Measurements from ENCODE around the gene GAPDH. TPM values are rescaled to one million over a fixed set of nuclear protein-coding genes. Genes with fewer than 3 reads are reported as not detected.
A peak's percentile ranks its signal among the peaks of the same experiment; 100 is the strongest.

GAPDH gene
- total RNA-seq, 1 experiment from 2014 or later: 4,276 TPM

DNA sequence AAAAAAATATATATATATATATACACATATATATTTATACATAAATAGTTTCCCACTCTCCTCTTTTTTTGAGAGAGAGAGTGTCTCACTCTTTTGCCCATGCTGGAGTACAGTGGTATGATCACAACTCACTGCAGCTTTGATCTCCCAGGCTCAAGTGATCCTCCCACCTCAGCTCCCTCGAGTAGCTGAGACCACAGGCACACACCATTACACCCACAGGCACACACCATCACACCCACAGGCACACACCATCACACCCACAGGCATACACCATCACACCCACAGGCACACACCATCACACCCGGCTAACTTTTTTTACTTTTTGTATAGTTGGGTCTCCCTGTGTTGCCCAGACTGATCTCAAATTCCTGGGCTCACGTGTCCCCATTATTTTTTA lies 14.1 kb upstream of the GAPDH start (continued):
- TF ChIP-seq, protein P1, sequence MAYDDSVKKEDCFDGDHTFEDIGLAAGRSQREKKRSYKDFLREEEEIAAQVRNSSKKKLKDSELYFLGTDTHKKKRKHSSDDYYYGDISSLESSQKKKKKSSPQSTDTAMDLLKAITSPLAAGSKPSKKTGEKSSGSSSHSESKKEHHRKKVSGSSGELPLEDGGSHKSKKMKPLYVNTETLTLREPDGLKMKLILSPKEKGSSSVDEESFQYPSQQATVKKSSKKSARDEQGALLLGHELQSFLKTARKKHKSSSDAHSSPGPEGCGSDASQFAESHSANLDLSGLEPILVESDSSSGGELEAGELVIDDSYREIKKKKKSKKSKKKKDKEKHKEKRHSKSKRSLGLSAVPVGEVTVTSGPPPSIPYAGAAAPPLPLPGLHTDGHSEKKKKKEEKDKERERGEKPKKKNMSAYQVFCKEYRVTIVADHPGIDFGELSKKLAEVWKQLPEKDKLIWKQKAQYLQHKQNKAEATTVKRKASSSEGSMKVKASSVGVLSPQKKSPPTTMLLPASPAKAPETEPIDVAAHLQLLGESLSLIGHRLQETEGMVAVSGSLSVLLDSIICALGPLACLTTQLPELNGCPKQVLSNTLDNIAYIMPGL (CRISPR knock-in tag; IDR thresholded peaks at IDR 0.05): no peak

DNA sequence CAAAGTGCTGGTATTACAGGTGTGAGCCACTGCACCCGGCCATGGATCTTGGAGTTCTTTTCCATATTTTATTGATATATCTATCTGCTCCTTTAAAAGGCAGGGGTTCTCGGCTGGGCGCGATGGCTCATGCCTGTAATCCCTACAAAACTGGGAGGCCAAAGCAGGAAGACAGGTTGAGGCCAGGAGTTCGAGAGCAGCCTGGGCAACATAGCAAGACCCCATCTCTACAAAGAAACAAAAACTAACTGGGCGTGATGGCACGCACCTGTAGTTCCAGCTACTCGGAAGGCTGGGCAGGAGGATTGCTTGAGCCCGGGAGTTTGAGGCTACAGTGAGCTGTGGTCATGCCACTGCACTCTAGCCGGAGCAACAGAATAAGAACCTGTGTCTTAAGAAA lies 12.1 kb upstream of the GAPDH start:
- CTCF ChIA-PET: interaction anchor here (1.0 to 1.3 kb wide), 2 partner anchors 15 to 36 kb away, joined by 3 read pairs; no protein-coding TSS in a partner anchor
- Mint-ChIP-seq H3K4me1 (no peaks in the 10 kb centered on the region), H3K36me3 (peaks cover 85% of the 10 kb centered on the region), H3K9me3 (no peaks in the 10 kb centered on the region), H3K4me3 (no peak overlapping the region), H3K27me3 (ENCODE audit: low read depth) (no peaks in the 10 kb centered on the region), H3K27ac (no peak overlapping the region)
- peak; percentile 59; the same call in 1 of the 2 replicates for TF ChIP-seq ZNF121 (CRISPR knock-in tag; IDR thresholded peaks at IDR 0.05)
- TF ChIP-seq, protein P2, sequence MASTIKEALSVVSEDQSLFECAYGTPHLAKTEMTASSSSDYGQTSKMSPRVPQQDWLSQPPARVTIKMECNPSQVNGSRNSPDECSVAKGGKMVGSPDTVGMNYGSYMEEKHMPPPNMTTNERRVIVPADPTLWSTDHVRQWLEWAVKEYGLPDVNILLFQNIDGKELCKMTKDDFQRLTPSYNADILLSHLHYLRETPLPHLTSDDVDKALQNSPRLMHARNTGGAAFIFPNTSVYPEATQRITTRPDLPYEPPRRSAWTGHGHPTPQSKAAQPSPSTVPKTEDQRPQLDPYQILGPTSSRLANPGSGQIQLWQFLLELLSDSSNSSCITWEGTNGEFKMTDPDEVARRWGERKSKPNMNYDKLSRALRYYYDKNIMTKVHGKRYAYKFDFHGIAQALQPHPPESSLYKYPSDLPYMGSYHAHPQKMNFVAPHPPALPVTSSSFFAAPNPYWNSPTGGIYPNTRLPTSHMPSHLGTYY (CRISPR knock-in tag; IDR thresholded peaks at IDR 0.05): no peak
- TF ChIP-seq, protein P3, sequence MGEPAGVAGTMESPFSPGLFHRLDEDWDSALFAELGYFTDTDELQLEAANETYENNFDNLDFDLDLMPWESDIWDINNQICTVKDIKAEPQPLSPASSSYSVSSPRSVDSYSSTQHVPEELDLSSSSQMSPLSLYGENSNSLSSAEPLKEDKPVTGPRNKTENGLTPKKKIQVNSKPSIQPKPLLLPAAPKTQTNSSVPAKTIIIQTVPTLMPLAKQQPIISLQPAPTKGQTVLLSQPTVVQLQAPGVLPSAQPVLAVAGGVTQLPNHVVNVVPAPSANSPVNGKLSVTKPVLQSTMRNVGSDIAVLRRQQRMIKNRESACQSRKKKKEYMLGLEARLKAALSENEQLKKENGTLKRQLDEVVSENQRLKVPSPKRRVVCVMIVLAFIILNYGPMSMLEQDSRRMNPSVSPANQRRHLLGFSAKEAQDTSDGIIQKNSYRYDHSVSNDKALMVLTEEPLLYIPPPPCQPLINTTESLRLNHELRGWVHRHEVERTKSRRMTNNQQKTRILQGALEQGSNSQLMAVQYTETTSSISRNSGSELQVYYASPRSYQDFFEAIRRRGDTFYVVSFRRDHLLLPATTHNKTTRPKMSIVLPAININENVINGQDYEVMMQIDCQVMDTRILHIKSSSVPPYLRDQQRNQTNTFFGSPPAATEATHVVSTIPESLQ (CRISPR knock-in tag; IDR thresholded peaks at IDR 0.05): no peak
- POLR2A ChIA-PET: no interaction called here
- DNase-seq (ENCODE audit: low spot score) (no peak), ATAC-seq (no peak)

DNA sequence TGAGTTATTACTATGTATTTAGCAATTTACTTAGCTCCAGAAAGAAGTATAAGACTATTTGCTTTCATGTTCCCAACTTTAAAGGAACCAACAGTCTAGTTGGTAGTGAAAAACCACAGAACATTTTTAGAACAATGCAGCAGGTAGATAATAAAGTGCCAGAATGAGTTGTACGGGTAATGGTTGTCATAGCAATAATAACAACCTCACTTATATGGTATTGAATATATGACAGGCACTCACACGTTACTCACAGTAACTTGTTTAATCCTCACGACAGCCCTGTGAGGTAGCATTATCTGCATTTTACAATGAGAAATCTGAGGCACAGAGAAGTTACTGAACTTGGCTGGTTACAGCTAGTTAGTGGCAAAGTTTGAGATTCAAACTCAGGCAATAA lies 10.6 kb upstream of the GAPDH start:
- no peaks in the 10 kb centered on the region for H3K4me1 Mint-ChIP-seq
- DNase-seq (ENCODE audit: low spot score): no peak
- H3K4me3 Mint-ChIP-seq: no peak overlapping the region
- TF ChIP-seq, protein P4, sequence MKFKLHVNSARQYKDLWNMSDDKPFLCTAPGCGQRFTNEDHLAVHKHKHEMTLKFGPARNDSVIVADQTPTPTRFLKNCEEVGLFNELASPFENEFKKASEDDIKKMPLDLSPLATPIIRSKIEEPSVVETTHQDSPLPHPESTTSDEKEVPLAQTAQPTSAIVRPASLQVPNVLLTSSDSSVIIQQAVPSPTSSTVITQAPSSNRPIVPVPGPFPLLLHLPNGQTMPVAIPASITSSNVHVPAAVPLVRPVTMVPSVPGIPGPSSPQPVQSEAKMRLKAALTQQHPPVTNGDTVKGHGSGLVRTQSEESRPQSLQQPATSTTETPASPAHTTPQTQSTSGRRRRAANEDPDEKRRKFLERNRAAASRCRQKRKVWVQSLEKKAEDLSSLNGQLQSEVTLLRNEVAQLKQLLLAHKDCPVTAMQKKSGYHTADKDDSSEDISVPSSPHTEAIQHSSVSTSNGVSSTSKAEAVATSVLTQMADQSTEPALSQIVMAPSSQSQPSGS (CRISPR knock-in tag; IDR thresholded peaks at IDR 0.05; ENCODE audit: borderline replicate concordance, low read depth): no peak
- TF ChIP-seq, protein P5, sequence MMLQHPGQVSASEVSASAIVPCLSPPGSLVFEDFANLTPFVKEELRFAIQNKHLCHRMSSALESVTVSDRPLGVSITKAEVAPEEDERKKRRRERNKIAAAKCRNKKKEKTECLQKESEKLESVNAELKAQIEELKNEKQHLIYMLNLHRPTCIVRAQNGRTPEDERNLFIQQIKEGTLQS (CRISPR knock-in tag; conservative IDR thresholded peaks at IDR 0.05): no peak
- TF ChIP-seq TP53 (CRISPR knock-in tag; IDR thresholded peaks at IDR 0.05): no peak
- TF ChIP-seq ATF1 (CRISPR knock-in tag; IDR thresholded peaks at IDR 0.05): no peak
- TF ChIP-seq, protein P6, sequence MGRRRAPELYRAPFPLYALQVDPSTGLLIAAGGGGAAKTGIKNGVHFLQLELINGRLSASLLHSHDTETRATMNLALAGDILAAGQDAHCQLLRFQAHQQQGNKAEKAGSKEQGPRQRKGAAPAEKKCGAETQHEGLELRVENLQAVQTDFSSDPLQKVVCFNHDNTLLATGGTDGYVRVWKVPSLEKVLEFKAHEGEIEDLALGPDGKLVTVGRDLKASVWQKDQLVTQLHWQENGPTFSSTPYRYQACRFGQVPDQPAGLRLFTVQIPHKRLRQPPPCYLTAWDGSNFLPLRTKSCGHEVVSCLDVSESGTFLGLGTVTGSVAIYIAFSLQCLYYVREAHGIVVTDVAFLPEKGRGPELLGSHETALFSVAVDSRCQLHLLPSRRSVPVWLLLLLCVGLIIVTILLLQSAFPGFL (CRISPR knock-in tag; IDR thresholded peaks at IDR 0.05; ENCODE audit: borderline replicate concordance): no peak
- TF ChIP-seq ZNF416 (CRISPR knock-in tag; IDR thresholded peaks at IDR 0.05): no peak
- TF ChIP-seq, protein P2 (CRISPR knock-in tag; IDR thresholded peaks at IDR 0.05): no peak
- no peak for TF ChIP-seq SMAD4 (CRISPR knock-in tag; IDR thresholded peaks at IDR 0.05)
- no peak for TF ChIP-seq ZNF423 (CRISPR knock-in tag; IDR thresholded peaks at IDR 0.05)
- TF ChIP-seq, protein P7, sequence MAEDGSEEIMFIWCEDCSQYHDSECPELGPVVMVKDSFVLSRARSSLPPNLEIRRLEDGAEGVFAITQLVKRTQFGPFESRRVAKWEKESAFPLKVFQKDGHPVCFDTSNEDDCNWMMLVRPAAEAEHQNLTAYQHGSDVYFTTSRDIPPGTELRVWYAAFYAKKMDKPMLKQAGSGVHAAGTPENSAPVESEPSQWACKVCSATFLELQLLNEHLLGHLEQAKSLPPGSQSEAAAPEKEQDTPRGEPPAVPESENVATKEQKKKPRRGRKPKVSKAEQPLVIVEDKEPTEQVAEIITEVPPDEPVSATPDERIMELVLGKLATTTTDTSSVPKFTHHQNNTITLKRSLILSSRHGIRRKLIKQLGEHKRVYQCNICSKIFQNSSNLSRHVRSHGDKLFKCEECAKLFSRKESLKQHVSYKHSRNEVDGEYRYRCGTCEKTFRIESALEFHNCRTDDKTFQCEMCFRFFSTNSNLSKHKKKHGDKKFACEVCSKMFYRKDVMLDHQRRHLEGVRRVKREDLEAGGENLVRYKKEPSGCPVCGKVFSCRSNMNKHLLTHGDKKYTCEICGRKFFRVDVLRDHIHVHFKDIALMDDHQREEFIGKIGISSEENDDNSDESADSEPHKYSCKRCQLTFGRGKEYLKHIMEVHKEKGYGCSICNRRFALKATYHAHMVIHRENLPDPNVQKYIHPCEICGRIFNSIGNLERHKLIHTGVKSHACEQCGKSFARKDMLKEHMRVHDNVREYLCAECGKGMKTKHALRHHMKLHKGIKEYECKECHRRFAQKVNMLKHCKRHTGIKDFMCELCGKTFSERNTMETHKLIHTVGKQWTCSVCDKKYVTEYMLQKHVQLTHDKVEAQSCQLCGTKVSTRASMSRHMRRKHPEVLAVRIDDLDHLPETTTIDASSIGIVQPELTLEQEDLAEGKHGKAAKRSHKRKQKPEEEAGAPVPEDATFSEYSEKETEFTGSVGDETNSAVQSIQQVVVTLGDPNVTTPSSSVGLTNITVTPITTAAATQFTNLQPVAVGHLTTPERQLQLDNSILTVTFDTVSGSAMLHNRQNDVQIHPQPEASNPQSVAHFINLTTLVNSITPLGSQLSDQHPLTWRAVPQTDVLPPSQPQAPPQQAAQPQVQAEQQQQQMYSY (CRISPR knock-in tag; IDR thresholded peaks at IDR 0.05): no peak
- H3K27me3 Mint-ChIP-seq (ENCODE audit: low read depth): no peaks in the 10 kb centered on the region
- ChIA-PET POLR2A (interaction anchor here (0.6 kb wide), 1 partner anchor 140 kb away, joined by 5 read pairs; no protein-coding TSS in a partner anchor), CTCF (interaction anchor here (1.5 kb wide), 1 partner anchor 14 kb away, joined by 5 read pairs; no protein-coding TSS in a partner anchor)
- peaks cover 89% of the 10 kb centered on the region for H3K36me3 Mint-ChIP-seq
- no peak for ATAC-seq
- H3K27ac Mint-ChIP-seq: no peak overlapping the region; the same call in 1 of the 2 replicates
- no peaks in the 10 kb centered on the region for H3K9me3 Mint-ChIP-seq
